HG02610 (cell line): ENCODE data around the gene VTI1A.
"Not testable (repeated sequence)": the region's sequence is repeated elsewhere in the genome, so short reads cannot be mapped to it uniquely, and the experiment has no call there.

ENCODE experiments used
- ATAC-seq: cut with Tn5 transposase; IDR thresholded peaks from one replicate; pipeline ENCODE4 v1.9.1; 2021; ENCODE audit warnings: mild to moderate bottlenecking, moderate library complexity; ENCODE audit not compliant: unreplicated experiment

Gene VTI1A

DNA sequence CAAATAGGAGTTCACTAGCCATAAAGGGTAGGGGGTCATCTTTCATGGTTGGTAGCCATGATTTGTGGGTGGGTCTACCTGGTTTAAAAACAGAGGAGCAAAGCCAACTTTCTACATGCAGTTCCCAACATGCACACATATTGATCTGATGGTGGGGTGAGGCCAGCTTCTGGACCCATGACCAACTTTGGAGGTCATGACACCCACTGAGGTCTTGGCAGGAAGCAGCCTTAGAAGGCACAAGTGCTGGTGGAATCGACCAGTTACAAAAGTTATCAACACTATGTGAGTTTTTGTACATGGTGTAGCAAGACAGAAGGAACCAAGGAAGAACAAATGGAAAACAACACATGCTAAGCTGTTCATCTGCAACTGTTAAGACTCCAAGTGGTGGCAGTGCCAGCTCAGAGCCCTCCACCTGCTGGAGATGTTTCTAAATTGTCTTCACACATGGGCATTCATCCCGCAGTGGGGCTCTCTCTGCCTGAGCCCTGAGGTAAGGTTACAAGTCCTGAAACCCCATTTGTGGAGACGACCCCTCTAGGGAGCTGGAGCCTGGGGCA lies 401.9 kb downstream of the VTI1A start:
- ATAC-seq, result no peak

DNA sequence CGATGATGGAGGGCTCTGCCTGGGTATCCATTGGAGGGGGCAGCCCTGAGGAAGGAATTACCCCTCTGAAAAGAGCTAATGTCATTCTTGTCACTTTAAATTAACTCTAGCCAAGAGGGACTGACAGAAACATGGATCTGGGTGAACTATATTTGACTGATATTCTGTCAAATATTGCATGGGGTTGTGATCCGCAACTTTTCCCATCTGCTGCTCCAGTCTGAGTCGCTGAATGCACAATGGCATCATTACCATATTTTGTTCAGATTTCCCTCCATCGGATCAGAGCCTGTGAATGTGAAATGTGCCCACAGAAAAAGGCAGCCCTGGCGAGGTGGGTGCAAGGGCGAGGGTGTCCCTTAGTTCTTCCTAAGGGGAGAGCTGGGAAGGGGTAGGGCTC lies 402.5 kb downstream of the VTI1A start:
- no peak for ATAC-seq

DNA sequence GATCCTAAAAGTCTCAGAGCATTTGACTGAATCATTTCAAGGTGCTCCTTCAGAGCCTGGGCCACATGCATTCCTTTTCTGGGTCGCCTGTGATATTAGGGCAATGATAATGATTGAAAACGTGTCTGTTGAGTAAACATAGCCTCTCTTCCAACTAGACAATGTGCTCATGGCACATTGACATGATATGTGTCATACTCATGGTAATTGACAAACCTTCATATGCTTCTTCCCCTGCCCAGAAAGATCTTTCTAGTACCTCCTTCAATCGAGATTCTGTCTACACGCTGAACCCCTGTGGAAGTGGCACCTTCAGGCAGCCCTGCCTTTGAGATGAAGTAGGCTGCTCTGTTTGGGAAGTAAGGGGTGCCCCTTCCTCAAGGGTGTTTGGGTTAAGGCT lies 404.2 kb downstream of the VTI1A start:
- ATAC-seq, result no peak

DNA sequence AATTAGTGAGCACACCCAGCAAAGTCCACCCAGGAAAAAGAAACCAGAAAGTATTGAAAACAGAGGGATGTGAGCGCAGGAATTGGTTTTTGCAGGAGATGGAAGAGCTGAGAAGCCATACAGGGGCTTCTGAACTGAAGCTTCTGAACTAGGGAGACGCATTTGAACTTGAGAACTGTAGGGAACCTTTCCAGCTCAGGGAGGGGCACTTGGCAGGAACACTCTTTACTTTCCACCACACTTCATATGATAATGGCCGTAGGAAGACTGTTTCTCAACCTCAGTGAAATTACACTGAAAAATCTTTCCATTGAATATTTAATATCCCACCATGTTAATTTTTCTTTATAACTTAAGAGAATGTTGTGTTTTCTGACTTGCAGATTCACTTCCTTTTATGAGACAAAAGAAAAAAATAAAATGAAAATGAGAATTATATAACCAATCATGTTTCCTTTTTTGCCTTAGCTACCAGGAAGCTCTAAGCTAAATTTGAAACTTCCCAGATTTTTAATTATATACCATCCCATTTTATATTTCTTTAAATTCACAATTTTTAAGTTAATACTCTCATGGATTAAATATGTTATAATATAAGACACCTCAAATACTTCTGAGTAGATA lies 404.7 kb downstream of the VTI1A start:
- ATAC-seq, result no peak

DNA sequence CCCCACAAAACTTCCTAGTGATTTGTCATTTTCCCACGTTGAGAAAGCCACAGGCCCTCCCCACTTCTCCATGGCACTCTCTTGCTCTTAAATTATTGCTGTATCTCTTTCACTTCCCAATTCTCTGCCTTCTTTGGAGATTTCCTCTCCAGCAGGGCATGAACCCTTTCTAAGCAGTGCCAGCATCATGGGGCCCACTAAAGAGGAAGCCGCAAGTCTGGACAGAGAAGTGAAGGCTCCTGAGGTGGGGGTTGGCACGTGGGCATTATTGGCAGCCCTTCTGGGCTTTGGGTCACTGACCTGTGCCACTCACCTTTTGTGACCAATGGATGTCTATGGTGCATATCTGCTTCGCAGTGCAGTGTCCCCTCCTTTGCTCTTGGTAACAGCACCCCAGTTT lies 405.3 kb downstream of the VTI1A start:
- no peak for ATAC-seq

DNA sequence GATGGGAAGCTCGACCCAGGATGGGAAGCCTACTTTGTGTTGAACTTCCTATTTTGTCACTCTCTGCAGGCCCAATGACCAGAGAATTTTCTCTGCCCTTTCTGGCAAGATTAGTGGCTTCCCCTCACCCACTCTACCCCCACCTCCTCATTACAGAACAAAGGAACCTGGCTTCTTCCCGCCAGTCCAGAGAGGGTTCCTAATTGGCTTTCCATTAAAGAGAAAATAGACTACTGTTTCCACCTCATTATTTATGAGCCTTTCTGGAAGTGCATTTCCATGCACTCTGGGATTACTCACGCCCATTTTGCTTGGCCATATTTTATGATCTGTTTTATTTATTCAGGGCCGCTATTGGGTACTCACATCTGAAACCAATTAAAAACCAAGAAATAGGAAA lies 408.1 kb downstream of the VTI1A start:
- no peak for ATAC-seq

DNA sequence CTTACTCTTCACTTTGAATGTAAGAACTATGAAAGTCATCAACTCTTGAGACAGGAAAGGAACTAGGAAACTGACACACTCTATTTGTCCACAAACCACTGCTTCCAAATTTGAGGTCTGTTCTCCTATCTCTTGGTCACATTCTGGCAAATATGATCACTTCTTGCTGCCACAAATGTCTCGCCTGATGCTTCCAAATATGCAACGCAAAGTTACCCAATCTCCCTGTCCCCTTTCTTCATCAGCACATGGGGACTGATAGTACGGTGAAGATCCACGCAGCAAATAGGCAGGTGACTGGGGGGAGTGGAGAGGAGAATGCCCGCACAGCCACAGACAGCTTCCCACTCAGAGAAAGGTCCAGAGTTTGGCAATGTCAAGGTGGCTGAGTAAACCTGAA lies 410.5 kb downstream of the VTI1A start:
- no peak for ATAC-seq

DNA sequence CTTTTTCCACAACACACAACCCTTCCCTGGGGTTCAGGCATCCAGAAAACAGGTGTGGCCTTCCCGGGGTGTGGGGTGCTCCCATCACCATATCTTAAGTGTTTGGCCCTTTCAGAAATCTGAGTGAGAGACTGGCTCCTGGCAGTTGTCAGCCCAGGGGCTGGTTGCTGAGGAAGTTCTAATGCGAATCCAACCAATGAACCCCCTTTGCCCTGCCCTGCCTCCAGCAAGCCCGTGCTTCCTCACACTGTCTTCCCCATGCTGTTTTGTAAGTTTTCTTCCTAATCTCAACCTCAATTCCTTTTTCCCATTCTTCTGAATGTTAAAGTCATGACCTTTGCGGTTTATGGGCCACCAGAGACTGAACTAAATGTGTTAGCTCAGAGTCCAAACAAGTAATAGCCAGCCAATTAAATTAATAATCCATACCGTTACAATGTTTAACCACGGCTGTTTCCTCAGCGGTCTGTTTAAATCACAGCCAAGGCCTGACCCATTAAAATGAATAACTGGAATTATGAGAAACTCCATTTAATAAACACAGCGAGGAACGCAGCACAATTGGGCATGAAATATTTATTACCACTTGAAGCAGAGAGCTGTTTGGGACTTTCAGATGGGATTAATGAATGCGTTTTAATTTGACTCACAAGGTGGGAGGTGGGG lies 412.1 kb downstream of the VTI1A start:
- ATAC-seq, result no peak

DNA sequence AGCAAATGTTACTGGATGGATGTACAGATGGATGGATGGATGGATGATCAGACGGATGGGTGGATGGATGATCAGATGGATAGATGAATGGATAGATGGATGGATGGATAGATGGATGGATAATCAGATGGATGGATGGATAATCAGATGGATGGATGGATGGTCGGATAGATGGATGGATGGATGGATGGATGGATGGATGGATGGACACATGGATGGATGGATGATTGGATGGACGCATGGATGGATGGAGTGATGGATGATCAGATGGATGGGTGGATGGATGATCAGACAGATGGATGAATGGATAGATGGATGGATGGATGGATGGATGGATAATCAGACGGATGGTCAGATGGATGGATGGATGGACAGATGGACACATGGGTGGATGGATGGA lies 412.8 kb downstream of the VTI1A start:
- ATAC-seq, result no peak

DNA sequence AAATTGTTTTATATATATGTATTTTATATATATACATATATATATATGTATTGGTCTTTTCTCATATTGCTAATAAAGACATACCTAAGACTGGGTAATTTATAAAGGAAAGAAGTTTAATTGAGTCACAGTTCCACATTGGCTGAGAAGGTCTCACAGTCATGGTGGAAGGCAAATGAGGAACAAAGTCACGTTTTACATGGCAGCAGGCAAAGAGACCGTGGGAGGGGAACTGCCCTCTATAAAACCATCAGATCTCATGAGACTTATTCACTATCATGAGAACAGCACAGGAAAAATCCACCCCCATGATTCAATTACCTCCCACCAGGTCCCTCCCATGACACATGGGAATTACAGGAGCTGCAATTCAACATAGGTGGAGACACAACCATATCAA lies 416.4 kb downstream of the VTI1A start:
- ATAC-seq, result not testable (repeated sequence)
